Lower leg skin (tissue), 3 donors: ENCODE data around the gene TNFRSF11A.

Source experiments
- POLR2A ChIP-seq, 2 donors: fragments of 450-650 bp; IDR thresholded peaks; one replicate each; pipeline ENCODE4 v1.6.1; 2016 to 2017; ENCODE audit warnings: antibody characterized with exemption in 2 of 2, mild to moderate bottlenecking in 1 of 2, moderate library complexity in 1 of 2
- TF ChIP-seq, protein P1 (sequence below), 3 donors: fragments of 450-650 bp; IDR thresholded peaks; one replicate each; pipeline ENCODE4 v1.5.1; 2016; ENCODE audit warnings: antibody characterized with exemption in 3 of 3, mild to moderate bottlenecking in 3 of 3, moderate library complexity in 2 of 3

- TF ChIP-seq, protein P1, sequence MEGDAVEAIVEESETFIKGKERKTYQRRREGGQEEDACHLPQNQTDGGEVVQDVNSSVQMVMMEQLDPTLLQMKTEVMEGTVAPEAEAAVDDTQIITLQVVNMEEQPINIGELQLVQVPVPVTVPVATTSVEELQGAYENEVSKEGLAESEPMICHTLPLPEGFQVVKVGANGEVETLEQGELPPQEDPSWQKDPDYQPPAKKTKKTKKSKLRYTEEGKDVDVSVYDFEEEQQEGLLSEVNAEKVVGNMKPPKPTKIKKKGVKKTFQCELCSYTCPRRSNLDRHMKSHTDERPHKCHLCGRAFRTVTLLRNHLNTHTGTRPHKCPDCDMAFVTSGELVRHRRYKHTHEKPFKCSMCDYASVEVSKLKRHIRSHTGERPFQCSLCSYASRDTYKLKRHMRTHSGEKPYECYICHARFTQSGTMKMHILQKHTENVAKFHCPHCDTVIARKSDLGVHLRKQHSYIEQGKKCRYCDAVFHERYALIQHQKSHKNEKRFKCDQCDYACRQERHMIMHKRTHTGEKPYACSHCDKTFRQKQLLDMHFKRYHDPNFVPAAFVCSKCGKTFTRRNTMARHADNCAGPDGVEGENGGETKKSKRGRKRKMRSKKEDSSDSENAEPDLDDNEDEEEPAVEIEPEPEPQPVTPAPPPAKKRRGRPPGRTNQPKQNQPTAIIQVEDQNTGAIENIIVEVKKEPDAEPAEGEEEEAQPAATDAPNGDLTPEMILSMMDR (IDR thresholded peaks at IDR 0.05), result no peak
- TF ChIP-seq POLR2A (IDR thresholded peaks at IDR 0.05), result no peak
Observed at GRCh38 chr18:62389761-62390481, 64.8 kb downstream of the TNFRSF11A start.
